K562 (cell line): ENCODE measurements around the gene PLAAT3. TPM values are rescaled to one million over a fixed set of nuclear protein-coding genes. Genes with fewer than 3 reads are reported as not detected.

ENCODE experiments used
- CHD2 ChIP-seq: IDR thresholded peaks from 2 replicates; pipeline ENCODE4 v1.6.1; 2011; ENCODE audit warnings: low read depth, low read length
- ELK3 ChIP-seq: fragments of 450-650 bp; formaldehyde crosslinking; IDR thresholded peaks from 2 replicates; pipeline ENCODE4 v1.4.0; 2020; ENCODE audit warnings: mild to moderate bottlenecking
- ETS2 ChIP-seq: IDR thresholded peaks from 2 replicates; pipeline ENCODE4 v1.6.1; 2016; ENCODE audit warnings: borderline replicate concordance, missing genetic modification characterization, mild to moderate bottlenecking, moderate library complexity, missing compliant biosample characterization; ENCODE audit not compliant: poor library complexity, severe bottlenecking
- FOXA3 ChIP-seq, 2 experiments: fragments of 450-650 bp in 1 of 2; sonication (generic) in 1 of 2; formaldehyde crosslinking; IDR thresholded peaks in 1 of 2; conservative IDR thresholded peaks in 1 of 2; 2 replicates each; pipeline versions ENCODE4 v1.4.0 to v1.8.0; 2020 to 2022; ENCODE audit warnings: mild to moderate bottlenecking in 2 of 2, missing genetic modification reagents in 1 of 2
- IFI16 ChIP-seq: fragments of 250-450 bp; sonication (Bioruptor Pico); IDR thresholded peaks from 2 replicates; pipeline ENCODE4 v2.1.2; 2022; ENCODE audit warnings: mild to moderate bottlenecking, inconsistent platforms
- NCOA1 ChIP-seq: fragments of 450-650 bp; IDR thresholded peaks from 2 replicates; pipeline ENCODE4 v1.6.1; 2016; ENCODE audit warnings: low read depth
- REST ChIP-seq, 2 experiments: fragments of 450-650 bp; formaldehyde crosslinking in 1 of 2; IDR thresholded peaks; 2 replicates each; pipeline versions ENCODE4 v1.4.0 to v1.6.1; 2014 to 2020; ENCODE audit warnings: mild to moderate bottlenecking in 2 of 2, borderline replicate concordance in 1 of 2, low read depth in 1 of 2
- RFX1 ChIP-seq: fragments of 450-650 bp; IDR thresholded peaks from 2 replicates; pipeline ENCODE4 v1.6.1; 2016; ENCODE audit warnings: mild to moderate bottlenecking, moderate library complexity
- RFX5 ChIP-seq: IDR thresholded peaks from 2 replicates; pipeline ENCODE4 v1.6.1; 2011; ENCODE audit warnings: low read depth, mild to moderate bottlenecking, improper control_type of control experiment, low read length
- SOX6 ChIP-seq: fragments of 450-650 bp; IDR thresholded peaks from 2 replicates; pipeline ENCODE4 v1.6.1; 2014; ENCODE audit warnings: mild to moderate bottlenecking
- SREBF2 ChIP-seq: sonication (generic); formaldehyde crosslinking; IDR thresholded peaks from 2 replicates; pipeline ENCODE4 v1.4.0; 2020; ENCODE audit warnings: mild to moderate bottlenecking, missing genetic modification reagents
- TBP ChIP-seq: optimal IDR thresholded peaks from 2 replicates; pipeline ENCODE3; 2011; ENCODE audit warnings: low read depth, low read length, improper control_type of control experiment
- TFE3 ChIP-seq: fragments of 450-650 bp; formaldehyde crosslinking; IDR thresholded peaks from 2 replicates; pipeline ENCODE4 v1.4.0; 2020; ENCODE audit warnings: mild to moderate bottlenecking, mixed read lengths
- TOE1 ChIP-seq, 2 experiments: fragments of 450-650 bp in 1 of 2; sonication (generic) in 1 of 2; formaldehyde crosslinking in 1 of 2; IDR thresholded peaks; 2 replicates each; pipeline versions ENCODE4 v1.7.1 to v1.8.0; 2016 to 2022; ENCODE audit warnings: borderline replicate concordance in 2 of 2, mild to moderate bottlenecking in 2 of 2, antibody characterized with exemption in 1 of 2, inconsistent platforms in 1 of 2, low read depth in 1 of 2, missing genetic modification reagents in 1 of 2, moderate library complexity in 1 of 2
- ZFP30 ChIP-seq: fragments of 250-450 bp; sonication (Bioruptor Pico); IDR thresholded peaks from 2 replicates; pipeline ENCODE4 v1.8.0; 2022; ENCODE audit warnings: moderate library complexity, mild to moderate bottlenecking, inconsistent platforms, borderline replicate concordance
- ZKSCAN3 ChIP-seq: fragments of 250-450 bp; sonication (Bioruptor Pico); IDR thresholded peaks from 2 replicates; pipeline ENCODE4 v1.4.0; 2020
- ZNF445 ChIP-seq: fragments of 250-450 bp; sonication (Bioruptor Pico); IDR thresholded peaks from 2 replicates; pipeline ENCODE4 v1.4.0; 2020; ENCODE audit warnings: low read depth, mild to moderate bottlenecking, moderate library complexity
- polyA plus RNA-seq, 8 experiments: library from polyadenylated mRNA; depleted of rRNA in 4 of 8; stranded (reverse) in 5 of 8; unstranded in 3 of 8; fragments of >200 nt; fragmentation: Nextera tagmentation in 2 of 8; fragmentation: Illumina TruSeq in 1 of 8; extraction: Ambion mirVana in 2 of 8; extraction: Trizol in 1 of 8; gene quantifications; 2 replicates each; pipeline versions ENCODE4 v1.2.1 to v1.2.3, GENCODE V29; 2011 to 2014; ENCODE audit warnings: inconsistent platforms in 1 of 8, missing spikeins in 1 of 8
- total RNA-seq, 7 experiments: library from RNA; depleted of rRNA in 6 of 7; stranded (reverse); fragments of >200 nt in 6 of 7; fragmentation: Illumina TruSeq in 2 of 7; extraction: Trizol in 2 of 7; gene quantifications; 2 replicates each; pipeline versions ENCODE4 v1.2.1 to v1.2.3, GENCODE V29; 2011 to 2021; ENCODE audit warnings: low replicate concordance in 1 of 7

Gene PLAAT3
- total and polyA plus RNA-seq, 9 of the 15 experiments (the other 6 are each of a cell fraction or from before 2014, with no cell fraction given) = 0.80 to 2.7 (median 1.4) TPM

GRCh38 chr11:63564056-63564774, 50.0 kb downstream of the PLAAT3 start (continued):
- TF ChIP-seq REST (IDR thresholded peaks at IDR 0.05; ENCODE audit: borderline replicate concordance) (peak; percentile 17; the same call in 1 of the 2 replicates), REST (CRISPR knock-in tag; IDR thresholded peaks at IDR 0.05; ENCODE audit: low read depth) (no peak), ZNF445 (CRISPR knock-in tag) (no peak), IFI16 (no peak), TOE1 (IDR thresholded peaks at IDR 0.05; ENCODE audit: borderline replicate concordance) (peak; percentile 85), TOE1 (CRISPR knock-in tag; IDR thresholded peaks at IDR 0.05; ENCODE audit: borderline replicate concordance, low read depth) (no peak), ZFP30 (CRISPR knock-in tag) (no peak), NCOA1 (no peak), SREBF2 (CRISPR knock-in tag) (no peak), ZKSCAN3 (CRISPR knock-in tag) (no peak), TBP (no peak), FOXA3 (CRISPR knock-in tag; conservative IDR thresholded peaks at IDR 0.05 in 1 of 2, IDR thresholded peaks at IDR 0.05 in 1 of 2) (no peak), CHD2 (no peak), SOX6 (no peak), RFX5 (no peak), TFE3 (CRISPR knock-in tag) (peak; percentile 91), ELK3 (CRISPR knock-in tag) (no peak), ETS2 (tag) (no peak), RFX1 (peak; percentile 75)
